HG02870 (cell line): ENCODE data around the gene CEP95.
"Not testable (repeated sequence)": the region's sequence is repeated elsewhere in the genome, so short reads cannot be mapped to it uniquely, and the experiment has no call there.

ENCODE experiments used
- ATAC-seq: cut with Tn5 transposase; IDR thresholded peaks from one replicate; pipeline ENCODE4 v1.9.1; 2021; ENCODE audit warnings: mild to moderate bottlenecking, moderate library complexity; ENCODE audit not compliant: unreplicated experiment

Gene CEP95

GRCh38 chr17:64565563-64565962, 58.8 kb downstream of the CEP95 start:
- ATAC-seq, result no peak

- no peak for ATAC-seq
These were observed 65.0 kb downstream of the CEP95 start for GRCh38 chr17:64571746-64572145.

GRCh38 chr17:64572682-64573154, 65.9 kb downstream of the CEP95 start:
- no peak for ATAC-seq

GRCh38 chr17:64573214-64573613, 66.4 kb downstream of the CEP95 start:
- ATAC-seq, result no peak

DNA sequence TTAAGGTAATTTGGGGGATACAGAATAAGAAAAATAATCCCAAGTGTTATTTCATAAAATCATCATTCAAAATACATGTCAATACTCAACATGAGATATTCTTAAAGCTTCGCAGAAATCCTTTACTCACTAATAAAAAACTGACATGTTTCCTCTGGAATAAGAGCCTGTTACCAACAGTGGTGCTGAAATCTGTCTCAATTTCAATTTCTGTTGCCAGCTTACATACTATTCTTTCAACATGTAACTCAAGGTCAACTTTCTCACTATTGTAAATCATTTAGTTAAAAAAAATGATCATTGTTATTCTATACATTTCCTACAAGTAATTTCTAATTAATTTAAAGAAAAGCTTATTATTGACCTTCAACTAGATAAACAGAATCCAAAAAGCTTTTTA, 67.9 kb downstream of the CEP95 start:
- ATAC-seq, result no peak

- ATAC-seq, result no peak
These were observed 68.7 kb downstream of the CEP95 start for GRCh38 chr17:64575431-64575830.

DNA sequence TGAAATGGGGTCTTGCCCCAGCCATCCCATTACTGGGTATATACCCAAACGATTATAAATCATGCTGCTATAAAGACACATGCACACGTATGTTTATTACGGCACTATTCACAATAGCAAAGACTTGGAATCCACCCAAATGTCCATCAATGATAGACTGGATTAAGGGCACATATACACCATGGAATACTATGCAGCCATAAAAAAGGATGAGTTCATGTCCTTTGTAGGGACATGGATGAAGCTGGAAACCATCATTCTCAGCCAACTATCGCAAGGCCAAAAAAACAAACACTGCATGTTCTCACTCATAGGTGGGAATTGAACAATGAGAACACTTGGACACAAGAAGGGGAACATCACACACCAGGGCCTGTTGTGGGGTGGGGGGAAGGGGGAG, 70.2 kb downstream of the CEP95 start:
- ATAC-seq, result not testable (repeated sequence)

GRCh38 chr17:64579917-64580316, 73.1 kb downstream of the CEP95 start:
- no peak for ATAC-seq

- ATAC-seq, result peak; percentile 65
These were observed 73.9 kb downstream of the CEP95 start for GRCh38 chr17:64580384-64581315.

DNA sequence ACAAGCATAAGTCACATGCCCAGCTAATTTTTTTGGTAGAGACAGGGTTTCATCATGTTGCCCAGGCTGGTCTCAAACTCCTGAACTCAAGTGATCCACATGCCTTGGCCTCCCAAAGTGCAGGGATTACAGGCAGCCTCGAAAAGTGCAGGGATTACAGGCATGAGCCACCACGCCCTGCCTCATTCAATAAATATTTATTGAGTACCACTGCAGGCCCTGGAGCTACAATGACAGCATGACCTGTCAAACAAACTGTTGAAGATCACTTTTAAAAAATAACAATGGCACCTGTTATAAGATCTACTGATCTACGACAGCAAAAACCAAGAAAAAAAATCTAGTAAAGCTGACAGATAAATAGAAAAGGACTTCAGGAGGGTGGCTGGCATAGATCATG, 76.3 kb downstream of the CEP95 start:
- ATAC-seq, result no peak

- no peak for ATAC-seq
These were observed 78.4 kb downstream of the CEP95 start for GRCh38 chr17:64585146-64585545.
